Measurements from ENCODE around the gene SPNS3.
A peak's percentile ranks its signal among the peaks of the same experiment; 100 is the strongest.

The SPNS3 gene

DNA sequence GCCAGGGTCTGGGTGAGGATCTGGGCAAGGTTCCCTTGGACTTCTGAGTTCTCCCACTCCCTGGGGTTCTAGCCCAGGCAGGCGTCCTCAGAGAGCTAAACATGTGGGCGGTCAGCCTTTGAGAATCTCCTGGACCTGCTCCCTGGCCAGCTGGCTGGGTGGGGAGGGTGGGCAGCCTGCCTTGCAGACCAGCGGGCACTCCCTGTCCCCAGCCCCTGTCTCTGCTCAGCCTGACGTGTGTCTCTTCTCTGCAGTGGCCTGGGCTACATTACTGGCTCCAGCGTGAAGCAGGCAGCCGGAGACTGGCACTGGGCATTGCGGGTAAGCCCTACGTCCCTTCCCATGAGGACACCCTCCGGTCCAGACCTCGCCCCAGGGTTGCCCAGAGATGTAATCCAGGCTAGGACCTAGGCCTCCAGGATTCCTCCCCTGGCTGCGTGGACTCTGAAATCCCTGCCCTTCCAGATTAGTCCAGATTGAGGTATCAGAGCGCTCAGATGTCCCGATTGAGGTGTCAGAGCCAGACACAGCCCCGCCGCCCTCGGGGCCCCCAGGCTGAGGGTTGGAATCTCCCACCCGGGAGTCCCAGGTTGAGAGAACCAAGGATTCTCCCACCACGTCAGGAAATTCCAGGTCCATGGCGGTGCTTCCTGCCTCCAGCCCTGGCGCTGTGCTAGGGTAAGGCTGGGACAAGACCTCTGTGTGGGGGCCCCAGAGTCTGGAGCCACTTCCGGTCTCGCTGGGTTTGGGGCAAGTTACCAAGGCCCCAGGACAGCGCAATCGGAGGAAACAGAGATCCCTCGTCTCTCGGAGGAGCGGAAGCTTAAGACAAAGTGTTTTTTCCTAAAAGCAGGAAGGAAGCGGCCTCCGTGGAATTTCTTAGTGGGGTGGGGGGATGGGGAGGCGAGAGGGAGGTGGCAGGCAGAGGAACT is 97.3 kb downstream of the SPNS3 start:
- no peaks in the 10 kb centered on the region for H3K9me3 Mint-ChIP-seq (ENCODE audit: low read depth)
- H3K36me3 Mint-ChIP-seq, result no peaks in the 10 kb centered on the region
- H3K4me3 Mint-ChIP-seq, result no peak overlapping the region
- peaks cover 8% of the 10 kb centered on the region for H3K4me1 Mint-ChIP-seq (ENCODE audit: low read depth)
- no peak overlapping the region for H3K27ac Mint-ChIP-seq
- H3K27me3 Mint-ChIP-seq, result peaks cover 2% of the 10 kb centered on the region

DNA sequence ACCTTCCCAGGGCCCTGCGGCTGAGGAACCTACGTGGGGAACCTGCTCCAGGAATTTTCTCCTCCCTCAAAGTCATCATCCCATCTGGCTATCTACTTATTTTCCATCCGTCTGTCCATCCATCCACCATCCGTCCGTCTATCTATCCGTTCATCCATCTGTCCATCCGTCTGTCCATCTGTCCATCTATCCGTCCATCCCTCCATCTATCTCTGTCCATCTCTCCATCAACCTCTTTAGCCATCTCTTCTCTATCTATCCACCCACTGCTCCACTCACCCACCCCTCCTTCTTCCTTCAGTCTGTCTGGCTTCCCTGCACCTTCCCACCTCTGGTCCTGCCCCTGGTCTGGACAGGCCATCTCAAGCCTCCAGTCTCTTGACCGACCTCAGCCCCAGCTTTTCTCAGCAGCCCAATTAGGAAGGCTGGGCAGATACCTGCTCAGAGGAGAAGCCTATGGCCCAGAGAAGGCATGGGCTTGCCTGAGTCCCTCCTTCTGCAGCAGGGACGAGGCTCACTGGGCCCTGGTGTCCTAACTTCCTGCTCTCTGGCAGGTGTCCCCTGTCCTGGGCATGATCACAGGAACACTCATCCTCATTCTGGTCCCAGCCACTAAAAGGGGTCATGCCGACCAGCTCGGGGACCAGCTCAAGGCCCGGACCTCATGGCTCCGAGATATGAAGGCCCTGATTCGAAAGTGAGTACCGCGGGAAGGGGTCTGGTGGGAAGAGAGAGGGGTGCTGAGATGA is 98.4 kb downstream of the SPNS3 start:
- peaks cover 2% of the 10 kb centered on the region for H3K27me3 Mint-ChIP-seq
- H3K4me1 Mint-ChIP-seq (ENCODE audit: low read depth), result peaks cover 8% of the 10 kb centered on the region
- no peaks in the 10 kb centered on the region for H3K9me3 Mint-ChIP-seq (ENCODE audit: low read depth)
- no peaks in the 10 kb centered on the region for H3K36me3 Mint-ChIP-seq
- H3K4me3 Mint-ChIP-seq, result no peak overlapping the region
- no peak overlapping the region for H3K27ac Mint-ChIP-seq

DNA sequence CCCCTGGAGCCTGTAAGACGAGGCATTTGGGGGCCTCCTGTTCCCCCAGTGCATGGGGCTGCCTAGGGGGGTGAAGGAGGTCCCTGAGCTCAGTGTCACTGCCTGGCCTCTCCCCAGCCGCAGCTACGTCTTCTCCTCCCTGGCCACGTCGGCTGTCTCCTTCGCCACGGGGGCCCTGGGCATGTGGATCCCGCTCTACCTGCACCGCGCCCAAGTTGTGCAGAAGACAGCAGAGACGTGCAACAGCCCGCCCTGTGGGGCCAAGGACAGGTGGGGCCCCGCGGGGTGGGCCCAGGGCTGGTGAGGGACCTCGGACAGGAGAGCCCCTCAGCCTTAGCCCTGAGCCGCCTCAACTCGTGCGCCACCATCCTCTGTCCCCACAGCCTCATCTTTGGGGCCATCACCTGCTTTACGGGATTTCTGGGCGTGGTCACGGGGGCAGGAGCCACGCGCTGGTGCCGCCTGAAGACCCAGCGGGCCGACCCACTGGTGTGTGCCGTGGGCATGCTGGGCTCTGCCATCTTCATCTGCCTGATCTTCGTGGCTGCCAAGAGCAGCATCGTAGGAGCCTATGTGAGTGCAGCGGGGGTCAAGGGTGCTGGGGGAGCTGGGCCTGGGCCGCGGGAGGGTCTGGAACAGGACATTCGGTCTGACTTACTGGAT is 99.3 kb downstream of the SPNS3 start:
- H3K27ac Mint-ChIP-seq, result no peak overlapping the region
- H3K4me1 Mint-ChIP-seq (ENCODE audit: low read depth), result peaks cover 8% of the 10 kb centered on the region
- no peaks in the 10 kb centered on the region for H3K9me3 Mint-ChIP-seq (ENCODE audit: low read depth)
- H3K27me3 Mint-ChIP-seq, result peaks cover 2% of the 10 kb centered on the region
- H3K4me3 Mint-ChIP-seq, result no peak overlapping the region
- H3K36me3 Mint-ChIP-seq, result no peaks in the 10 kb centered on the region

DNA sequence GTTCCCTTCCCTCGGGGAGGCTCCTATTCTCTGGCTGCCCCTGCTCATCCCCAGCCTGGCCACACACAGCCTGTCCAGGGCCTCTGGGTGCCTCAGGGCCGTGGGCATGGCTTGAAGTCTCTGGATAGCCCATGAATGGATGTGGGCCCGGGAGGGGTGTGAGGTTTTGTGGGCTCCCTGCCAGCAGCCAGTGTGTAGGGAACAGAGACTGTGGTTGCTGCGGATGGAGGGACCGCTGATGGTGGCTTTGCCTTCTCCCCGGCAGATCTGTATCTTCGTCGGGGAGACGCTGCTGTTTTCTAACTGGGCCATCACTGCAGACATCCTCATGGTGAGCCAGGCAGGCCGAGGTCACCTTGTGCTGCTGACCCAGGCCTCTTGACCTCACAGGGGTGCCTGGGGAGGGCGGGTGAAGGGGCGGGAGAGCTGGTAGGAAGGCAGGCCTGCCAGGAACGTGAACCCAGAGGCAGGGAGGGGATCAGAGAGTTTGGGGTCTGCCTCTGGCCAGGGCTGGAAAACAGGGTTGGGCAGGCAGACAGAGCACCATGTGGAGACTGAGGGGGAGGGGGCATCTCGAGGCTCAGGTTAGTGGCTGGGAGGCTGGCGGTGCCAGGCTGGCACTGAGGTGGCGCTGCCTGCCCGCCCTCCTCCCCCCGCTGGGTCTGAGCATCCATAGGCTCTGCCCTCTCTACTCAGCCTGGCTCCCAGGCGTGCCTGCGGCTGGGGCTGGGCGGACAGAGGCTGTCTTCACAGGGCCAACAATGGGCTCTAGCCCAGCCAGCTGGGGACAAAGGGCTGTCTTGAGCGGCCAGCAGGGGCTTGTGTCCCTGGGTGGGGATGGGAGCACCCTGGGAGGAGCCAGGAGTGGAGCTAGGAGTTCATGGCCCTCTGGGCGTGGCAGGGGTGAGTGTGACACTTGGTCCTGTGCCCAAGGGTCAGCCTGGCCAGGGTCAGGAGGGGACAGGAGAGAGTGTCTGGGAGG is 100.1 kb downstream of the SPNS3 start:
- H3K27me3 Mint-ChIP-seq, result peaks cover 2% of the 10 kb centered on the region
- no peak overlapping the region for H3K27ac Mint-ChIP-seq

DNA sequence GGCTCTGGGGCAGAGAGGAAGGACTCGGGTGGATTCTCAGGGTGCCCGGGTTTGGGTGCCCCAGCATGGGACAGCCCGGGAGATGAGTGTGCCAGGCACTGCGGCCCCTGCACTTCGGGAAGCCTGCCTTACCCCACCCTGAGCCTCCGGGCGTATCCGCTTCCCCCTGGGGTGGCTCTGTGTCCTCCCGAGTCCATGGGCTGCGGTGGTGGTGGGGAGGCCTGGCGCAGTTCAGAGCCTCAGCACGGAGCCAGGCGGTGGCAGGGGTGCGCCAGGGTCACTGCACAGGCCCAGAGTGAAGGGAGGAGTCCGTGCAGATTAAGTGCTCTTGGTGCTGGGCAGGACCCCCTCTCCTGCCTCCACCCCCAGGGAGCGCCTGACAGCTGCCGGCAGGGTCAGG is 100.8 kb downstream of the SPNS3 start:
- H3K9me3 Mint-ChIP-seq (ENCODE audit: low read depth), result no peaks in the 10 kb centered on the region
- H3K27ac Mint-ChIP-seq, result no peak overlapping the region
- no peak overlapping the region for H3K4me3 Mint-ChIP-seq
- peaks cover 2% of the 10 kb centered on the region for H3K27me3 Mint-ChIP-seq
- H3K36me3 Mint-ChIP-seq, result no peaks in the 10 kb centered on the region
- H3K4me1 Mint-ChIP-seq (ENCODE audit: low read depth), result peaks cover 8% of the 10 kb centered on the region

More for the DNA sequence above, 100.1 kb downstream of the SPNS3 start:
- no peaks in the 10 kb centered on the region for H3K36me3 Mint-ChIP-seq
- H3K4me3 Mint-ChIP-seq, result no peak overlapping the region
- H3K4me1 Mint-ChIP-seq (ENCODE audit: low read depth), result peaks cover 8% of the 10 kb centered on the region
- H3K9me3 Mint-ChIP-seq (ENCODE audit: low read depth), result no peaks in the 10 kb centered on the region

DNA sequence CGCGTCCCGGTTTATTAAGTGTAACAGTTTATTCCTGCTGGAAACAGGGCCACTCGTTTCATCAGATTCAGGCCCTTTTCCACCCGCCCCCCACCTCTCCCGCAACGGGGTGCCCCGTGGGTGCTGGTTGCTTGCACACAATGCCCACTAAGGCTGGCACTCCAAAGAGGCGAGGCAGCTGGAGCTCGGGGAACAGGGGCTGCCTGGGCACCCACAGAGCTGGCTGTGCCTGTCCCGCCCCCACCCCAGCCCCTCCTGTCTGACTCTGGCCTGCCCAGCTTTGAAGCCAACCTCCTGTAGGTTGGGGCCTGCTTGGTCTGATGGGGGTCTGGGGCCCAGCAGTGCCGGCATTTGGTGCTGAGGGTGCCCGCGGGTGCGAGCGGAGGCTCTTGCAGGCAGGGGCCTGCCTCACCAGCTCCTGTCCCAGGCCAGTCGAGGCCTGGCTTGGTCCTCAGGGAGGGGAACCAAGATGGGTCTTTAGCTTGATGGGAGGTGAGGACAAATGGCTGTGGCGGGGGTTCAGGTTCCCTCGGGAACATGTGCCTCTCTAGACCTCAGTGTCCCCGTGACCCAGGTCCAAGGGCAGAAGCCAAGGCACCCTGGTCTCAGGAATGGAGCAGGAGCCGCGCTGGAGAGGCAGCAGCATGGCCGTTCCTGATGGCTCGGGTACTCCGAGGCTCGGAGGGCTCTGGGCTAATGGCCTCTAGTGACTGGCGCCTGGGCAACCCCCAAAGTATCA is 101.4 kb downstream of the SPNS3 start:
- Mint-ChIP-seq H3K27ac (no peak overlapping the region), H3K4me1 (ENCODE audit: low read depth) (peaks cover 8% of the 10 kb centered on the region), H3K4me3 (no peak overlapping the region), H3K27me3 (peaks cover 2% of the 10 kb centered on the region), H3K9me3 (ENCODE audit: low read depth) (no peaks in the 10 kb centered on the region), H3K36me3 (no peaks in the 10 kb centered on the region)

DNA sequence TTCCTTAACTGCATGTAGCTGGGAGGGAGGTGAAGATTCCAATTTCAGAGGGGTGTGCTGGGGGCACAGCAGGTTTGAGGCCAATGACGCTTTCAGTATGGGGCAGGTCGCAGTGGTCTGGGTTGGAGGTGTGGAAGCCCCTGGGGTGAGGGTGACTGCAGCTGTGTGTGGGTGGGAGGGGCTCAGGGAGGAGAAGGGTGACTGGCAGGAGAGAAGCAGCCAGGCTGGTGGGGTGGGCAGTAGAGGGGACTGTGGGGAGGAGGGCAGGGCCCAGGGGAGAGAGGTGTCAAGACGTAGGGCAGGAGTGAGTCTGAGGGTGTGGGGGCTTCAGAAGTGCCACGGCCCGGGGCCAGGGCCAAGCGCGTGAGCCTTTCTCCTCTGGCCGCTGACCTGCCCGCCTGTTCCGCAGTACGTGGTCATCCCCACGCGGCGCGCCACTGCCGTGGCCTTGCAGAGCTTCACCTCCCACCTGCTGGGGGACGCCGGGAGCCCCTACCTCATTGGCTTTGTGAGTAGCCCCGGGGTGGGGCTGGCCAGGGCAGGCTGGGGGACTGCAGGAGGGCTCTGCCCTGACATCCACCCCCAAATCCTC is 102.0 kb downstream of the SPNS3 start:
- no peak overlapping the region for H3K4me3 Mint-ChIP-seq
- no peak overlapping the region for H3K27ac Mint-ChIP-seq
- no peaks in the 10 kb centered on the region for H3K36me3 Mint-ChIP-seq
- H3K4me1 Mint-ChIP-seq (ENCODE audit: low read depth), result peaks cover 8% of the 10 kb centered on the region
- H3K27me3 Mint-ChIP-seq, result peaks cover 2% of the 10 kb centered on the region
- no peaks in the 10 kb centered on the region for H3K9me3 Mint-ChIP-seq (ENCODE audit: low read depth)

DNA sequence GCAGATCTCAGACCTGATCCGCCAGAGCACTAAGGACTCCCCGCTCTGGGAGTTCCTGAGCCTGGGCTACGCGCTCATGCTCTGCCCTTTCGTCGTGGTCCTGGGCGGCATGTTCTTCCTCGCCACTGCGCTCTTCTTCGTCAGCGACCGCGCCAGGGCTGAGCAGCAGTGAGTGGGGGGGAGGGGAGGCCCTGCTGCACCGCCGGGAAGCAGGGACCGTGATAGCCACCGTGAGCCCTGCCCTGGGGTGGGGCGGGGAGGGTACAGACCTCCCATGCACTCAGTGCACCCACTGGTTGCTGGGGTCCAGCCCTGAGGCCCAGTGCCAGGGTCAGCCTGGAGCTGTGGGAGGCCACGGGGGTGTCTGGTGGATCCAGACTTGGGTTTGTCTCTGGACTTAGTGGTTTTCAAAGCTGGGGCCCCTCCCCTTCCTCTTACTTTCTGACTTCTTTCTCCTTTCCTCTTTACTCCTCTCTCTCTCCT is 102.6 kb downstream of the SPNS3 start:
- H3K27ac Mint-ChIP-seq, result no peak overlapping the region
- peaks cover 2% of the 10 kb centered on the region for H3K27me3 Mint-ChIP-seq
- H3K9me3 Mint-ChIP-seq (ENCODE audit: low read depth), result no peaks in the 10 kb centered on the region
- no peaks in the 10 kb centered on the region for H3K36me3 Mint-ChIP-seq
- H3K4me3 Mint-ChIP-seq, result no peak overlapping the region
- peaks cover 8% of the 10 kb centered on the region for H3K4me1 Mint-ChIP-seq (ENCODE audit: low read depth)

DNA sequence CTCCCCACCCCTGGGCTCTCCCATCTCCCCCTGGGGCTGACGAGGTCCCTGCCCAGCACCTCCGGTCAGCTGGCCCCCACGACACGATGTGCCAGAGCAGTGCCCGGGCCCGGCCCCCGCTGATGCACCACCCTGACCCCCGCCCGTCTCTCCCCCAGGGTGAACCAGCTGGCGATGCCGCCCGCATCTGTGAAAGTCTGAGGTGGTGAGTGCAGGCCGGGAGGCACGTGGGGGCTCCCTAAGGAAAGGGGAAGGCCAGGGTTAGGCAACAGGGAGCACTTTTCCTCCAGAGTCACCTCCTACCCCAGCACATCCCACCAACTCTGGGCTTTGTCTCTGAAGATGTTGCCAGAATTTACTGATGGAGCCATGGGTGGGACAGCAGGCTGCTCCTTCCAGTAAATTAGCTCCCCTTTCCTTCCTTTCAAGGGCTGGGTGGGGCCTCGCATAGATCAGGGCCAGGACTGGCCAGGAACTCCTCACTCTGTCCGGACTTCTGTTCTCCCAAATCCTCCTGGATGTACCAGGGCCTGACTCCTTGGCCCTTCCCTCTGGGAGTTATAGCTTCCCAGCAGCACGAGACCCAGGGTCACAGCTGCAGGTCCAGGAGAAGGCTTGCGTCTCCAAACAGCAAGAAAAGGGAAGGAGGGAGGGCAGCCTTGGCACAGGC is 103.1 kb downstream of the SPNS3 start:
- Mint-ChIP-seq H3K4me1 (ENCODE audit: low read depth) (peaks cover 8% of the 10 kb centered on the region), H3K4me3 (no peak overlapping the region), H3K9me3 (ENCODE audit: low read depth) (no peaks in the 10 kb centered on the region), H3K27me3 (peaks cover 2% of the 10 kb centered on the region), H3K36me3 (no peaks in the 10 kb centered on the region), H3K27ac (peak overlapping the region; percentile 16)
